ENCODE data around the gene DAPK3. TPM values are rescaled to one million over a fixed set of nuclear protein-coding genes. Genes with fewer than 3 reads are reported as not detected.
"Not testable (repeated sequence)": the region's sequence is repeated elsewhere in the genome, so short reads cannot be mapped to it uniquely, and the experiment has no call there.

Gene DAPK3
- polyA plus RNA-seq, 3 donors, result 32.7 to 50.8 (median 42.1) TPM

DNA sequence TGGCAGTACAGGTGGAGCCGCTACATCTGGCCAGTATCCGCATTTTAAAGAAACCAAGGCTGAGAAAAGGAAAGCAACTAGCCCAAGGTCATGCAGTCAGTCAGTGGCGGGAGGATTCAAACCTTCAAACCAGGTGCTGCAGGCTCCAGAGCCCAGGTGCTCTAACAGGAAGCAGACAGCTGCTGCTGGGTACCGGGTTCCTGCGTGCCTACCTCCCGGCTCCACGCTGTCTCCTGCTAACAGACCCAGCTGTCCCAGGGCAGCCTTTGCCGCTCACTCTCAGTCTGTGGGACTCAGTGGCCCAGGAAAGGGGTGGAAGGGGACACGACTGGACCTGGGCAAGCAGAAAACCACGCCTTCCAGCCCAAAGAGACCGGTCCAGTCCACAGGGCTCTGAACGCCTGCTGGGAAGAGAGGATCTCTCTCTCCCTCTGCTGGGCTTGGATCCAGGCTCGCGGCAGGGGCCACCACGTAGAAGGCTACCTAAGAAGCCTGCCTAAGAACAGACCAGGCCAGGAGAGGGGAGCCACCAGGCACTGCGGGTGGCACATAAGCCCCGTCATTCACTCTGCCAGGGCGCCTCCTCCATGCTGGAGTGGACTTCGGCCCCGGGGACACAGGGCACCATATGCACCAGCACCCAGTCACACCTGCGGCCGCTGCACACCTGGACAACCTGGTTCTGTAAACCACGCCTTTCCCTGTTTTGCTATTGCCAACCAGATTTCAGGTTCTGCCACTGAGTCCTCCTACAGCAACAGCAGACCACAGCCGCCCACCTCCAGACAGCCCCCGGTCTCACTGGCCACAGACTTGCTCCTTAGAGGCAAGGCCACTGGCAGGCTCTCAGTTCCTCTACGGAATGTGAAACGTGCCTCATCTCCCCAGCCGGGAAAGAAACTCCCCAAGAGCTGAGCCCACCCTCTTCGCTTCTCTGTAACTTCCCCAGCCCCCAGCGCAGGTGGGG lies 4.6 kb downstream of the DAPK3 start:
- DNase-seq (ENCODE audit: extremely low read depth in 1 of 11, low read depth in 9 of 11, low spot score in 4 of 11), result no peak

DNA sequence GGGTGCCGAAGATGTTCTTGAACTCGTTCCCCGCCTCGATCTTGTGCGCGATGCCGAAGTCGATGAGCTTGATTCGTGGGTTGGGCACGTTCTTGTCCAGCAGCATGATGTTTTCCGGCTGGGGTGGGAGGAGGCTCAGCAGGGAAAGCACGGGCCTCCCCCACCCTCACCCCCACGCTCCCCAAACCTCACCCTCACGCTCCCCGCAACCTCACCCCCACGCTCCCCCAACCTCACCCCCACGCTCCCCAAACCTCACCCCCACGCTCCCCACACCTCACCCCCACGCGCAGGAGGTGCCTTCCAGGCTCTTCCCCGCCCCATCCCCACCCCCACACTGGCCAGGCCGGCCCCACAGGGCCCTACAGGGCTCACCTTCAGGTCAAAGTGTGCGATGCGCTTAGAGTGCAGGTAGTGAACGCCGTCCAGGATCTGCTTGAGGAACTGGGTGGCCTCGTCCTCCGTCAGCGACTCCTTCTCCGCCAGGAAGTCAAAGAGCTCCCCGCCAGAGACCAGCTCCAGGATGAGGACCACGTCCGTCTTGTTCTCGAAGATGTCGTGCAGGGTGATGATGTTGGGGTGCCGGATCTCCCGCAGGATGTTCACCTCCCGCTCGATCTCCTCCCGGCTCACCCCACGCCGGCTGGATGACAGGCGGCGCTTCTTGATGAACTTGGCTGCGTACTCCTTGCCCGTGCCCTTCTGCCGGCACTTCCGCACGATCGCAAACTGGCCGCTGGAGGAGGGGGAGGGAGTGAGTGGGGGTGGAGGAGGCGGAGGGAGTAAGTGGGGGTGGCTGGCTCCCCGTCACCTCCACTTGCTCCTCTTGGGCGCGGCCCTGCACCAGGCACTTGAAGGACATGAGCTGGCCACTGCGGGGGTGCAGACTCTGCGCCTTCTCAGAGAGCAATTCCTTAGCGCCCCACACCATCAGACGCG lies 6.4 kb downstream of the DAPK3 start:
- no peak for DNase-seq (ENCODE audit: extremely low read depth in 1 of 11, low read depth in 9 of 11, low spot score in 4 of 11)

DNA sequence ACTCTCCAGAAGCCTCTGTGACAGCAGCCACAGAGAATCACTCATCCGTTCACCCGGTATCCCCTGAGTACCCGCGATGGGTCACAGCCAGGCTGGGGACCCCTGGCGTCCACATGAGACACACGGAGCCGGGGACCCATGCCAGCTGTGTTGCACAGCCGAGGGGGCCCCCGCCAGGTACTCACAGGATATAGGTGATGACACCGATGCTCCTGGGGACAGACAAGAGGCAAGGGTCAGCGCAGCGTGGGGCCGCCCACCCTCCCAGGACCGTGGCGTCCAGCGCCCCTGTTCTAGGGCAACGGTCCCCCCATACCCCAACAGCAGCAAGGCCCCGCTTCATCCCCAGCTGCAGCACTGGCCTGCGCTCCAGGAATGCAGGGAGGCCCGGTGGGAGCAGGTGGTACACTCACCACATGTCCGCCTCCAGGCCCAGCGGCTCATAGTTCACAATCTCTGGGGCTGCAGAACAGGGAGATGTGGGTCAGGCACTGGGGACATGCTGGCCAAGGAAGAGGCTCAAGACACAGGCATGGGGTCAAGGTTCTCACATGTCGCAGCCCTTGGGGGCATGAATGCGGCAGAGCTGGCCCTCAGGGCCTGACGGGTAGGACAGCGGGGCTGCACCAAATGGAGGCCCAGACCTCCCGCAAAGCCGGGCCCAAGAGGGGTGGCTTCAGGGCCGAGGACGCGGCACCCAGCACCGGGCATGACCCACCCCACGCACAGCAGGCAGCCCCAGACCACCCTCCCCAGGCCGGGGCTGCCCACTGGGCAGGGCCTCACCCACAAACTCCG lies 7.2 kb downstream of the DAPK3 start:
- DNase-seq (ENCODE audit: extremely low read depth in 1 of 11, low read depth in 9 of 11, low spot score in 4 of 11), result no peak

DNA sequence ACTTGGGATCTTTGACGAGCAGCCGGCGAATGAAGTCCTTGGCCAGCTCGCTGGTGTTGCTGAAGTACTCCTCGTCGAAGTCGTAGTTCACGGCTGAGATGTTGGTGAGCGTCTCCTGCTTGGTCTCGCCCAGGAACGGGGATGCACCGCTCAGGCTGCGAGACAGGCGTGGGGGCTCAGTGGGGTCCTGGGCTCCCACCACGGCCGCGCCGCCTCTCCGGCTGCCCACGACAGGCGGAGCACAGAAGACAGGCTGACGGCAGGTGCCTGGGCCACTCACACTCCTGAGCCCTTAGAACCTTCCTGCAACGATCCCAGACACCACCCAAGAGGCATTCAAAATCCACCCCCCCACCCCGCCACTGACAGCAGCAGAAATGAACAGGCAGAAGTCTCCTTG lies 9.9 kb downstream of the DAPK3 start:
- DNase-seq (ENCODE audit: extremely low read depth in 1 of 11, low read depth in 9 of 11, low spot score in 4 of 11), result no peak

DNA sequence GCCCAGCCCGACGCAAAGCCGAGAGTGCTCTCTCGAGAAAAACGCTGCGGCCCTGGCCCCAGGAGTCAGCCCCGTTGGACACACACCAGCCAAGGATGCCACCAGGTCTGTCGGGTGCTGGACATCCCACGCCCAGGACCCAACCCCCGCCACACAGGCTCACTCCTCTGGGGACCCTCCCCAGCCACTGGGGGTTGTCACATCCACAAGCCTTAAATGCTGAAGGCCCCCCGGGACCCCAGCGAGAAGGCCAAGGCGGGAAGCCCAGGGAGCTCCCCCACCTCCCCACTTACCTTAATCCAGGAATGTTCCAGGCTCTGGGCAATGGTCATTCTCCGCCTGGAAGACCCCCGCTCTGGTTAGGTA lies 11.2 kb downstream of the DAPK3 start:
- DNase-seq (ENCODE audit: extremely low read depth in 1 of 11, low read depth in 9 of 11, low spot score in 4 of 11), result no peak

DNA sequence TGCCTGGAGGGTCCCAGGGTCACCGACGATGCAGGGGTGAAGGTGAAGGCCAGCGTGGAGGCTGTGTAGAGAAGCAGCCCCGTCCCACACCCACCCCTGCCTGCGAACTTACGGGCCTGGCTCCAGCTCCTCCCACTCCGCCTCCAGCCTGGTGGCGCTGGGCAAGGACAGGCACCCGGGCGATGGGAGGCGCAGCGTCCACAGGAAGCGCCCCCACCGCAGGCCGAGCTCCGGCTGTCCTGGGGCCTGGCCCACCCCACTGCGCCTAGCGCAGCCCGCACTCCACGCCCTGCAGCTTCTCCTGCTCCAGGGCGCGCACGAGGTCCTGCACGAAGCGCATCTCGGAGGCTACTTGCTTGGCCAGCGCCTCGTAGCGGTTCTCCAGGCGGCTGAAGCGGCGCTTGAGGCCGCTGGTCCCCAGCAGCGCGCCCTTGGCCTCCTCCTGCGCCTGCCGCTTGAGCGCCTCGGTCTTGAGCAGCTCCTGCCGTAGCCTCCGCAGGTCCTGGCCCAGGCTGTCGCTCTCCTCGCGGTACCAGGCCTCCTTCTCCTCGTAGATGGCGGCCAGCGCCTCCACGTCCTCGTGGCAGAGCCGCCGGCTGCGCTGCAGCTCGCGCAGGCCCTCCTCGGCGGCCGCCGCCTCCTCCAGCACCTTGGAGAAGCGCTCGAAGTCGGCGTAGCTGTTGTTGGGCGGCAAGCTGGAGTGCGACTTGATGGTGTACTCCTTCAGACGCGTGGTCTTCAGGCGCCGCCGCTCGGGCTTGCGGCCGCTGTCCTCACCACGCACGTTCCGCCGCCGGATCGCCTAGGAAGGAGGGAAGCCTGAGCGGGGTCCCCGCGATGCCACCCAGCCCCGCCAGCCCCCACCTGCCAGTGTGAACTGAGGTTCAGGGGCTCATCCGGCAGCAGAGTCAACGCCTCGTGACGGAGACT lies 11.8 kb downstream of the DAPK3 start:
- no peak for DNase-seq (ENCODE audit: extremely low read depth in 1 of 11, low read depth in 9 of 11, low spot score in 4 of 11)

DNA sequence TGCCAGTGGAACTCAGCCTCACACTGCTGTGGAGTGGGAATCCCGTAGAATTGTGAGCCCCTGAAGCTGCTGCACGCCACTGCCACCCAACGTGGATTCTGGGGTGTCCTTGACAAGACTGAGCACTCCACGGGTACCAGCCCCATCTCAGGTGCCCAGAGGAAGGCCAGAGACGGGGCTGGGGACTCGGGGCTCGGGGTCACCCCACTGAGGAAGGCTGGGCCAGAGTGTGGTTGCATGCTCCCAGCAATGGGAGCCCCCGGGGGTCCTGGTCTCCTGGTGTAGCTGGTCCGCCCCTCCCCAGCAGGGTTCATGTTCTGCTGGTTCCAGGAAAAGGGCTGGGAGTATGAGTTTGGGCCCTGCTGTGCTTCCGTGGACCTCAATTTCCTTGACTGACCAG lies 15.2 kb downstream of the DAPK3 start:
- DNase-seq (ENCODE audit: extremely low read depth in 1 of 11, low read depth in 9 of 11, low spot score in 4 of 11), result no peak

DNA sequence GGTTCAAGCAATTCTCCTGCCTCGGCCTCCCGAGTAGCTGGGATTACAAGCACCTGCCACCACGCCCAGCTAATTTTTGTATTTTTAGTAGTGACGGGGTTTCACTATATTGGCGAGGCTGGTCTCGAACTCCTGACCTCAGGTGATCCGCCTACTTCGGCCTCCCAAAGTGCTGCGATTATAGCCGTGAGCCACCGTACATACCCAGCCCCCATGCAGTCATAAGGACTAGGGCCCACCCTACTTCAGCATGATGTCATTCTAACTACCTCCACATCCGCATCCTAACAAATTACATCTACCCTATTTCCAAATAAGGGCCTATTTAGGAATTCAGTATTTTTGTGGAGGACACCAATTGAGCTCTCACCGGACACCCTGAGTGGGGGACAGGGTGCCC lies 15.6 kb downstream of the DAPK3 start:
- DNase-seq (ENCODE audit: extremely low read depth in 1 of 11, low read depth in 9 of 11, low spot score in 4 of 11), result not testable (repeated sequence)

DNA sequence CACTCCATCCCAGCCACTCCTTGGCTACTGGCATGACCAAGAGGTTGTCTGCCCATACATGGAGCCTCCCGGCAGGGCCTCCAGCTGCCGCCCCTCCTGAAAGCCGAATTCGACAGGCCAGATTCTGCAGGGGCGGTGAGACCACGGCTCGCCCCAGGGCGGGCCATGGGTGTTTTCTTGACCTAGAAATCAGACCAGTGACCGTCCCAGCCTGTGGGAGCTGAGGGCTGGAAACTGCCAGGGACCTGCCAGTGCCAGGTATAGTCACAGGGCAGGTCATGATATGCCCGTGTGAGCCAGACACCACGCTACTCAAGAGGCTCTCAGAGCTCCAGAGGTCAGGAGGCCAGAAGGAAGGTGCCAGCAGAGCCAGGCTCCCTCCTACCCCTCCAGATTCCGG lies 16.8 kb downstream of the DAPK3 start:
- no peak for DNase-seq (ENCODE audit: extremely low read depth in 1 of 11, low read depth in 9 of 11, low spot score in 4 of 11)

DNA sequence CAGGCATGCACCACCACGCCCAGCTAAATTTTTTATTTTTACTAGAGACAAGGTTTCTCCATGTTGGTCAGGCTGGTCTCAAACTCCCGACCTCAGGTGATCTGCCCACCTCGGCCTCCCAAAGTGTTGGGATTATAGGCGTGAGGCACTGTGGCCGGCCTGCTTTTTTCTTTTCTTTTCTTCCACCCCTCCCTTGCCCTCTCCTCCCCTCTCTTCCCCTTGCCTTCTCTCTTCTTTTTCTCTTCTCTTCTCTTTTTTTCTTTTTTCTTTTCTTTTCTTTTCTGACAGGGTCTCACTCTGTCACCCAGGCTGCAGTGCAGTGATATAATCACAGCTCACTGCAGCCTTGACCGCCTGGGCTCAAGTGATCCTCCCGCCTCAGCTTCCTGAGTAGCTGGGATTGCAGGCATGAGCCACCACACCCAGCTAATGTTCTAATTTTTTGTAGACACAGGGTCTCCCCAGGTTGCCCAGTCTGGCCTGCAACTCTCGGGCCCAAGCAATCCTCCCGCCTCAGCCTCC lies 18.1 kb downstream of the DAPK3 start:
- not testable (repeated sequence) for DNase-seq (ENCODE audit: extremely low read depth in 1 of 11, low read depth in 9 of 11, low spot score in 4 of 11)

DNA sequence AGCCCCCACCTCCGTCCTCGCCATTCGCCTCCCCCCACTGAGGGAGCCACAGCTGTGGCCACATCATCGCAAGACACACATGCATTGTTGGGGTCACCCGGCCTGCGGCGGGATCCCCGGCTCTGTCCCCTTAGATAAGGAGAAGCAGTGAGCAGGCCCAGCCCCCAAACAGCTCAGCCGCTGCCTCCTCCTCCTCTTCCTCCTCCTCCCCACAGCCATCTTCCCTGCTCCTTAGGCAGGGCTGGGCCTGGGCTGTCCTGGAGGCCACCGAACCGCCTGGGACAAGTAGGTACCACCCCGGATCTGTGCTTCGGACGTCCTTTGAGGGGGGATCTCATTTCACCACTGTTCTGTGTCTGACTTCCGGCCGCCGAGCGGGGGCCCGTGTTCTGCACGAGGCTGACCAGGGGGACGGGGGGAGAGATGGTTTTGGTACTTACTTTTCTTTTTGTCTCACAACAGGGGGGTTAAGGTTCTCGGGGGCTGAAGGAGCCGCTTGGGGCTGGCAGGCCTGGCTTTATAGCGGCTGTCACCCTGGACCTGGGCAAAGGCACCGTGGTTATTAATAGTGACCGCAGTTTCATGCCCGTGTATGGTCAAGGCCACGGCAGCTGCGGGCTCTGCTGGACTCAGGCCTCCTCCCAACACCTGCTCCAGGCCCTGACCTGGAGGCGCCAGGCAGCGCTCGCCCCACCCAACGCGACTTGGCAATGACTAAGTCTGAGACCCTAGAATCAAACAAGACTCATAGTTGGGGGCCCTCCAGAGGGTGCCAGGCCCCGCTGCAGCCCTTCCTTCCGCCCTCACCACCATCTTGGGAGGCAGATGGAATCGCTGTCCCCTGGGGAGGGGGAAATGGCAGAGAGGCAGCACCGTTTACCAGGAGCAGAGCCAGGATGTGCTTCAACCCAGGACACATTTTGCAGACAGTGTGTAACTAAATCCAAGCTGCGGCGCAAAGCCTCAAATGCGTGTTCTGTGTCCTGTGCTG lies 19.7 kb downstream of the DAPK3 start:
- DNase-seq (ENCODE audit: extremely low read depth in 1 of 11, low read depth in 9 of 11, low spot score in 4 of 11), result no peak

DNA sequence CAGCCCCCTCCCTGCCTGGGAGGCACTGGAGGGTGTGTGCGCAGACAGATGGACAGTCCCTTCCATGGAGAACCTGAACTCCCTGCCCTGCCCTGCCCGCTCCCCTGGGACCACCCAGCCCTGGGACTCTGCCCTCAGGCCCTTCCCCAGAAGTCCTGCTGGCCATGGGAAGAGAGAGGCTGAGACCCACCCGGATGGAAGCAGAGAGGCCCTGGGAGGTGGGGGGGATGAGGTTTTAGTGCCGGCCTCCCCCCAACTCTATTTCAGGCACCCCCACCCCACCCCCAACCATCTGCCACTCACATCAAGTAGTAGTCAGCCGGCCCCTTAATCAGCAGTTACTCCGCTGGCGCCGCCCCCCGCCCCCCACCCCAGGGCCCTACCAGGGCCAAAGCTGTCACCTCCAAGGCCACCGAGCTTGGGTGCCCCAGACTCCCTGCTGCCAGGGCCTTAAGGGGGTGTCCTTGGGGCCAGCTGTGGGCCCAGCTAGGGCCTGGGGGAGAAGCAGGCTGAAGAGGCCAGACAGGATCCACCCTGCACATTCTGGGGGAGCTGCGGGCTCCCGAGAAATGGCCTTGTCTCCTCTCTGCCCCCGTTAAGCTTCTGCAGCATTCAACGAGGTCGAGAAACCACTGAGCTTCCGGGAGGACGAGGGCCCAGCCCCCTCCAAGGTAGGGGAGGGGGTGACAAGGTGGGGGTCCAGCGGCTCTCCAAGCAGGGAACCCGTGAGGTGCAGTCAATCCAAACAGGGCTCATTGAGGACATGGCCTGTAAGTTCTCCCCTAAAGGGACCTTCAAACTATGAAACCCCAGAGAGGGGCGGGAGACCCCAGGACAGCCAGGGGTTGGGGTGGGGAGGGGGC lies 20.7 kb downstream of the DAPK3 start:
- no peak for DNase-seq (ENCODE audit: extremely low read depth in 1 of 11, low read depth in 9 of 11, low spot score in 4 of 11)

DNA sequence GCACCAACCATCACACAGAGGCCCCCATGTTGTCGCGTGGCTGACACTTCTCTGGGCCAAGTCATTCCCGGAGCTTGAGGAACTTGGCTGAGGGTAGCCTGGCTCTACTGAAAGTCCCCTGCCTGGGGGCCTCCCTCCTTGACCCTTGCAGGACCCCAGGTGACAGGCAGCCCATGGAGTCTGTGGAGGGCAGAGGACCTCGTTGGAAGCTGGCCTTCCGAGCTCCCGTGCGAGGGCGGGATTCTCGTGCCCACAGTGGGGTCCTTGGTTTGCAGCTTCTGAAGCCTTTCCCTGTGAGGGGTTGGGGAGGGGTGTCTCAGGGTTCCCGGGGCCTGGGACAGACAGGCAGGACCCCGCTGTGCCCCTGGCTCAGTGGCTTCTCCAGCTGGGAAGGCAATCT lies 21.6 kb downstream of the DAPK3 start:
- DNase-seq (ENCODE audit: extremely low read depth in 1 of 11, low read depth in 9 of 11, low spot score in 4 of 11), result no peak

DNA sequence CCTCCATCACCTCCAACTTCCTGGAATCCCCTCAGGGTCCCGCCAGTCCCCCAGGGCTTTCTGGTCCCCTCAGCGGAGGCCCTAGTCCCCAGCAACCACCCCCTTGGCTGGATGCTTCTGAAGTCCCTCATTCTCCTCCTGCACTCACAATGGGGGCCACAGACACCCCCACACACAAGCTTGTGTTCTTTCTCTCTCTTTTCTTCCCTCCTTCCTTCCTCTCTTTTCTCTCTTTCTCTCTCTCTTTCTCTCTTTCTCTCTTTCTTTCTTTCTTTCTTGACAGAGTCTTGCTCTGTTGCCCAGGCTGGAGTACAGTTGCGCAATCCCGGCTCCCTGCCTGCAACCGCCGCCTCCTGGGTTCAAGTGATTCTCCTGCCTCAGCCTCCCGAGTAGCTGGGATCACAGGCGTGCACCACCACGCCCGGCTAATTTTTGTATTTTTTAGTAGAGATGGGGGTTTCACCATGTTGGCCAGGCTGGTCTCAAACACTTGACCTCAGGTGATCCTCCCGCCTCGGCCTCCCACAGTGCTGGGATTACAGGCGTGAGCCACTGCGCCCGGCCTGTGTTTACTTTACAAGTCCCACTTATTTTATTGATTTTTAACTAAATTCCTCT lies 23.5 kb downstream of the DAPK3 start:
- DNase-seq (ENCODE audit: extremely low read depth in 1 of 11, low read depth in 9 of 11, low spot score in 4 of 11), result not testable (repeated sequence)

DNA sequence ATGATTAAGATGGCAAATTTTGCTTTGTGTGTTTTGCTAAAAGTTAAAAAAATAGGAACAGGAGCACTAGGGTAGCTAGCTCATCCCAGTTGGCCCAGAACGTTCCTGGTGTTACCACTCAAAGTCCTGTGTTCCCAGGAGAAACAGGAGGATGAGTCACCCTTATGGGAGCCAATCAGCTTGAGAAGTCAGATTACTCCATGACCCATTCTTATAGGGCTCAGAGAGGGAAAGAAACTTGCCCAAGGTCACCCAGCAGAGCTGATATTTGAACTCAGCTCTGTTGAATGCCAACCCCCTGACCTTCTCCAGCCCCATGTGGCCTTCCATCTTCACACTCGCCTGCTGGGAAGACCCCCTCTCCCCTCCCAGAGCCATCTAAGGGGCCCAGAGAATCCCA lies 25.1 kb downstream of the DAPK3 start:
- no peak for DNase-seq (ENCODE audit: extremely low read depth in 1 of 11, low read depth in 9 of 11, low spot score in 4 of 11)
